Posterior cingulate gyrus (tissue), 11 donors: ENCODE measurements around the gene OGFOD2.

Experiments used
- DNase-seq, 10 donors: peaks; one replicate each; pipeline versions ENCODE4 v3.0.0 to v3.0.0-alpha.2; 2020 to 2021; ENCODE audit warnings: mixed read lengths in 3 of 10
- intact Hi-C: fragments of 100-400 bp; cut with DNase I; formaldehyde crosslinking; loops from one replicate; pipeline ENCODE4 v1.15.1; 2023

Gene OGFOD2

GRCh38 chr12:122985338-122986257 is 10.6 kb downstream of the OGFOD2 start:
- DNase-seq: no peak
- intact Hi-C loops: no loop called here

- no peak for DNase-seq
- intact Hi-C loops: no loop called here
Observed at GRCh38 chr12:122986258-122986871, 11.3 kb downstream of the OGFOD2 start.

- DNase-seq: no peak
- intact Hi-C loops: no loop called here
Observed at GRCh38 chr12:122987086-122987951, 12.3 kb downstream of the OGFOD2 start.

DNA sequence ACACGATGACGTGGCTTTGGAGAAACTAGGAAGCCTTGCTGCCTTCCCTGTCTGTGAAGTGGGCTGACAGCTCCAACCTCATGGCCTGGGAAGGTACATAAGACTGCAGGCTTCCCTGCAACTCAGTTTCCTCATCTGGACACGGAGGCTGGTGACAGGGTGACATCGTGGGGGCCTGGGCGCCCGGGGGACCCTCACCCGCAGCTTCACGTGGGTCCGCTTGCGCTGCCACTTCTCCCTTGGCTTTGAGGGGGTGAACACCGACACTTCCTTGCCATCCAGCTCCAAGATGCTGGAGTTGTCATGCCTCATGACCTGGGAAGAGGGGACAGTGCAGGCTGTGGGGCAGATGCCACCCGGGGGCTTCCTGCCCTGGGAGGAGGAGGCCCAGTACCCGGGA is 13.0 kb downstream of the OGFOD2 start:
- intact Hi-C loops: no loop called here
- DNase-seq: no peak

DNA sequence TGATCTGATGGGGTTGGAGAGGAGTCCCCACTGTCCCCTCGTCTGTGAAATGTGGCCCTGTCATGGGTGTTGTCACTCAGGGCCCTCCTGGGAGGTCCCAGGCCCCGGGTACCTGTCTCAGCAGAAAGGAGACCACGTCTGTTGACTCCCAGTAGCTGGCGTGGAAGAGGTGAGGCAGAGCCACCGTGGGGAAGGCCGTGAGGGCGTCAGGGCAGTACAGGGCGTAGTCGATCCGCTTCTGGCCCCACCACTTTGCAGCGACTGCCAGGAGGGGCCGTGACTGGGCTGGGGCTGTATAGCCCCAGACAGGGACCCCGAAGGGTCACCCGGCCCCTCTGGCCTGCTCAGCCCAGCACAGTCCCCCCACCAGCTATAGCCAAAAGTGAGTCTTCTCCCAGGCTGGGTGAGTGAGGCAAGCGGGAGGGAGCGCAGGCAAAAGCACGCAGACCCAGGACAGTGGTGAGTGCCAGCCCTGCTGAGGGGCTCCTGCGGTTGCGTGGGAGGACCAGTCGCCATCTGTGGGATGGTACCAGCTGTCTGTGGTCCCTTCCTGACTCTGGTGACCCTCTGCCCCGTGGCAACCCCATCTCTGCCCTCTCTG is 13.7 kb downstream of the OGFOD2 start:
- DNase-seq: peak in 1 of 10 donors; percentile 55
- intact Hi-C loops: no loop called here

GRCh38 chr12:122989225-122989839 is 14.3 kb downstream of the OGFOD2 start:
- intact Hi-C loops: no loop called here
- DNase-seq: no peak

DNA sequence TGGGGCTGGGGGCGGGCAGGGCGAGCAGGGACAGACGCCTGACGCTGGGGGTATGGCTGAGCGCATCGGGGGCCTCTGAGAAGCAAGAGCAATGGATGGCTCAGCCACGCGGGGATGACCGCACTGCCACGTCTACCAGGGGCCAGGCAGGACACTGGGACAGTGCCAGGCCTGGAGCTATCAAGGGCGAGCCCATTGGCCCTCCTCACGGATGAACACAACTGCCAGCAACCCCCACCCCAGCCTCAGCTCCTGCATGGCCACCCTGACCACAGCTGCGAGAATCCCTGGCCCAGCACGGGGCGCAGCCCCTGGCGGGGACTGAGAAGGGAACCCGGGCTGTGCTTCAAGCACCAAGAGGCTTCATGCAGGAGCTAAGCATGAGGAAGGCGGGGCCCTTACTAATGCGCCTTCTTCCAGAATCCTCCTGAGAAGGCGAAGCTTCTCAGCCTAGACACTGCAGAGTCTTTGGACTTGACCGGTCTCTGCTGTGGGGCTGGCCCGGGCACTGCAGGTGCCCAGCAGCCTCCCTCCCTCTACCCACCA is 14.9 kb downstream of the OGFOD2 start:
- DNase-seq: peak in 1 of 10 donors; percentile 61
- intact Hi-C loops: no loop called here

DNA sequence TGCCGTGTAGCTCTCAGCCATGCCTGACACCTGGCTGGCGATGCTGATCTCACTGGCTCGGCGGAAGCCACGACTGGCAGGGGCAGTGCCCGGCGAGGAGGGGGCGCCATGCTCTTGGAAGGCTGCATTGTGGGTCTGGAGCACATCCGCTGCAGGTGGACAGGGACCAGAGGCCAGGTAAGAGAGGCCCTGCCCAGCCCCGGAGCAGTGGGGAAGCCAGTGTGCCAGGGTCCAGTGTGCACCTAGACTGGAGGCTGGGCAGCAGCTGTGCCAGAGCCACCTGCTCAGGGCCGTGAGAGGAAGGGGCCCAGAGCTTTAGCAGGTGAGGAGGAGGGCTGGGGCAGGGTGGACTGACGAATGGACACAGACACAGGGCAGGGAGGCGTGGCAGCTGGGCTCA is 15.5 kb downstream of the OGFOD2 start:
- peak in 1 of 10 donors; percentile 76 for DNase-seq
- intact Hi-C loops: no loop called here

DNA sequence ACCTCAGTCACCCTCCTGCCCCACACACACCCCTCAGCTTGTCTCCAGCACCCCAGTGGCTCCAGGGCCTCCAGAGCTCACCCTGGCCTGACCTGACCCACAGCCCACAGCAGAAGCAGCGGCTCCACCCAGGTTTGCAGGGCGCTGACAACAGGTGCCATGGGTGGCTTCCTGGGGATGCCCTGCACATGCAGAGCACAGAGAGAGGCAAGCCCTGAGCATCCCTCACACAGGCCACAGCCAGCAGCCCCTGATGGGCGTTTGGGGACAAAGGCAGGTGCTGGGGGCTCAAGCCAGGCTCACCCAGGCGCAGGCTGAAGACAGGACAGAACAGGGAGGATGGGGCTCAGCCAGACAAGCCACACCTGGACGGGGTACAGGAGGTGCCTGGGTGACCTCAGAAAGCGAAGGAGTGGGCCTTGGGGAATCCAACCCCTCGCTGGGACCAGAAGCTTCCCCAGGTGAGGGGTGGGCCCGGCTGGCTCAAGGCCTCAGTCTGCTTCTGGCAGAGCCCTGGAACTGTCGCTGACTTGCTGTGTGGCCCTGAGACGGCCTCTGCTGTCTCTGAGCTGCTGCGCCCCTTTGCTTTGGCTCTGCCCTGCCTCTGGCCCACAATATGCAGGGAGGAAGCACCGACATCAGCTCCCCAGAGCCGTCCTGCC is 16.0 kb downstream of the OGFOD2 start:
- intact Hi-C loops: no loop called here
- peak in 3 of 10 donors; percentile 42 to 83 (median 75) for DNase-seq

- intact Hi-C loops: no loop called here
- peak in 3 of 10 donors; percentile 37 to 74 (median 66) for DNase-seq
Observed at GRCh38 chr12:122991623-122992275, 16.7 kb downstream of the OGFOD2 start.

DNA sequence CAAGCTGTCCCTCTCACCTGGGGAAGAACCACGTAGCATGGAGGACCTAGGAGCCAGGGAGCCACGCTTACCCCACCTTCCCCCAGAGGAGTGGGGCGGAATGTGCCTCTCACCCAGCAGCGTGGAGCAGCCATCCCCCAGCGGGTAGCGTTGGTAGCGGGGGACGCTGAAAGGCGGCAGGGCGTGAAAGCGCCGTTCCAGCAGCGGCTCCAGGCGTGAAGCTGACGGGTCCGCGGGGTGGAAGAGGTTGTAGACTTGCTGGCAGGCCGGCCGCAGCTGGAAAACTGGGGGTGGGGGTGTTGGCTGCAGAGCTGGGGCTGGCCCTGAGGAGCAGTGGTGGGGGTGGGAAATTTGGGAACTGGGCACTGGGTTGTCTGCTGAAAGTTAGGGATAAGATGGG is 17.3 kb downstream of the OGFOD2 start:
- intact Hi-C loops: no loop called here
- peak in 3 of 10 donors; percentile 44 to 82 (median 70) for DNase-seq

DNA sequence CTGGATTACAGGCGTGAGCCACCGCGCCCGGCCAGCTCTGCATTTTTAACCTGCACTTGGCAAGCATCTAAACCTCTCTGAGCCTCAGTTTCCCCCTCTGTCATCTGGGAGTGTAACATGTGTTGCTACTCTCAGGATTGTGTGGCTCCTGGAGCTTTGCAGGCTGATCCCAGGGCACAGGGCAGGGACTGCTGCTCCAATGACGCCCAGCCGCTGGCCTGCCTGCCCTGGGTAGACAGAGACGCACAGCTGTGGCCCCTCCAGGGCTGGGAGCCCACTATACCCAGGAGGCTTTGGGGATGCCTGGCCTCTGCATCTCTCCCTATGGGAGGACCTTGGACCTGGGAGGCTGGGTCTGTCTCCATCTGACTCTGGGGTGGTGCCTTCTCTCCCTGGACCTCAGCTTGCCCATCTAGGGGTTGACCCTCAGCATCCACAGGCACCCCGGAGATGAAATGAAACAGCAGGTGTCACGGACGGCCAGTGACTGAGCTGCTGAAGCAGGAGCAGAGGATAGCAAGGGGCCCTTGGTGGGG is 19.2 kb downstream of the OGFOD2 start:
- peak in 3 of 10 donors; percentile 53 to 75 (median 62) for DNase-seq
- intact Hi-C loops: no loop called here

DNA sequence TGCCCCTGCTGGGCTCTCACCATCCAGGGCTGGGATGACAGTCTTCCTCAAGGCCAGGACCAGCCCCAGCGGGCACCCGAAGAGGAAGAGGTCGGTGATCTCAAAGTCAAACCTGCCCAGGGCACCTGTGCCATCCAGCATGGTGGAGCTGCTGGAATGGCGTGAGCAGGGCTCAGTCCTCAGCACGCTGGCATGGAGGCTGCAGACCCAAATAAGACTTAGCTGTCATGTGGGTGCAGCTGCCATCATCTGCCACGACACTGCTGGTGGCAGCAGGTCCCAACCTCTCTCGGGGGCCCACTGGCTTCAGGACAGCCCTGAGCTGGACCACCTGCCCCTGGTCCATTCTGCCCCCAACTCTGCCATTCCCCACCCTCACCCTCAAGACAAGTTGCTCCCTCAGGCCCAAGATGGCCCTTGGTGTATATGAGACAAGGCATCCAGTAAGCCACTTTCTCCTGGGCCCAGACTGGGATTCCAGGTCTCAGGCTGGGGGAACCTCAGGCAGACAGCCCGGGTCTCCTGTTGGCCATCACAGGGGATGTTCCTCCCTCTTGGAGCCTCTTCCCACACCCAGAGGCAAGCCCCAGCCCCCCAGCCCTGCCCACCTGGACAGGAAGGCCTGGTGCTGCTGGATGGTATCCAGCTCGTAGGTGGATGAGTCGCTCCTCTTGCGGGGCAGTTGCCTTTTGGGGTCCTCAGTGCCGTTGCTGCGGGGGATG is 19.9 kb downstream of the OGFOD2 start:
- peak in 2 of 10 donors; percentile 65 for DNase-seq
- intact Hi-C loops: no loop called here

GRCh38 chr12:122995503-122996187 is 20.6 kb downstream of the OGFOD2 start:
- intact Hi-C loops: no loop called here

GRCh38 chr12:122996188-122996601 is 21.2 kb downstream of the OGFOD2 start:
- DNase-seq: peak in 2 of 10 donors; percentile 65 to 69

More at GRCh38 chr12:122995503-122996187, 20.6 kb downstream of the OGFOD2 start:
- peak in 3 of 10 donors; percentile 73 to 81 (median 77) for DNase-seq

GRCh38 chr12:122996621-122997342 is 21.7 kb downstream of the OGFOD2 start:
- intact Hi-C loops: no loop called here
- DNase-seq: peak in 3 of 10 donors; percentile 55 to 77 (median 67)

More at GRCh38 chr12:122996188-122996601, 21.2 kb downstream of the OGFOD2 start:
- intact Hi-C loops: no loop called here
